ENCODE data around the gene DACT2. TPM values are rescaled to one million over a fixed set of nuclear protein-coding genes. Genes with fewer than 3 reads are reported as not detected.

DACT2 gene
- total RNA-seq, 1 experiment from 2014 or later = 21.1 TPM

- H3K36me3 ChIP-seq (ENCODE audit: control insufficient read depth, insufficient read depth, low read length) = no peaks in the 10 kb centered on the region
- no peak for TF ChIP-seq CTCF (IDR thresholded peaks at IDR 0.05; ENCODE audit: insufficient read depth in 1 of 2, low read depth in 1 of 2, low read length in 1 of 2, severe bottlenecking in 1 of 2, unreplicated experiment in 1 of 2)
- no peaks in the 10 kb centered on the region for H3K27me3 ChIP-seq (replicated peaks; ENCODE audit: control insufficient read depth, insufficient read depth, low read length)
- H3K36me3 Mint-ChIP-seq (ENCODE audit: insufficient read depth, unreplicated experiment) = peaks cover 13% of the 10 kb centered on the region
- H3K27me3 Mint-ChIP-seq (ENCODE audit: insufficient read depth, unreplicated experiment) = no peaks in the 10 kb centered on the region
- H3K4me1 ChIP-seq = peaks cover 49% of the 10 kb centered on the region
- ChIA-PET CTCF (no interaction called here), POLR2A (no interaction called here)
- no peak for DNase-seq
- peaks cover 11% of the 10 kb centered on the region for H3K9me3 Mint-ChIP-seq (ENCODE audit: unreplicated experiment)
- BruUV-seq (replicated peaks) = no TSS peak
- H3K4me3 ChIP-seq (ENCODE audit: low read depth, low read length) = no peak overlapping the region
- 0 out of 2 replicates have a peak, but pooled peaks cover 7% of the 10 kb centered on the region for H3K9me3 ChIP-seq
- H3K27ac Mint-ChIP-seq (ENCODE audit: unreplicated experiment) = peak overlapping the region; percentile 87
- peaks cover 18% of the 10 kb centered on the region for H3K4me1 Mint-ChIP-seq (ENCODE audit: low read depth, unreplicated experiment)
- peak overlapping the region; percentile 20 for H3K4me3 Mint-ChIP-seq (ENCODE audit: unreplicated experiment)
- intact Hi-C loops (cut with micrococcal nuclease; ENCODE audit: unreplicated experiment) = loop anchor here (5.0 kb wide), 1 partner anchor 58 kb away; no protein-coding TSS in a partner anchor
Observed at GRCh38 chr6:168260420-168260987, 59.1 kb downstream of the DACT2 start.

- H3K4me1 ChIP-seq = peaks cover 34% of the 10 kb centered on the region
- Mint-ChIP-seq H3K36me3 (ENCODE audit: insufficient read depth, unreplicated experiment) (peaks cover 7% of the 10 kb centered on the region), H3K4me1 (ENCODE audit: low read depth, unreplicated experiment) (peaks cover 12% of the 10 kb centered on the region), H3K27me3 (ENCODE audit: insufficient read depth, unreplicated experiment) (no peaks in the 10 kb centered on the region), H3K9me3 (ENCODE audit: unreplicated experiment) (peaks cover 11% of the 10 kb centered on the region), H3K27ac (ENCODE audit: unreplicated experiment) (no peak overlapping the region), H3K4me3 (ENCODE audit: unreplicated experiment) (no peak overlapping the region)
- BruUV-seq (replicated peaks) = no TSS peak
- no peak for TF ChIP-seq CTCF (IDR thresholded peaks at IDR 0.05; ENCODE audit: insufficient read depth in 1 of 2, low read depth in 1 of 2, low read length in 1 of 2, severe bottlenecking in 1 of 2, unreplicated experiment in 1 of 2)
- H3K36me3 ChIP-seq (ENCODE audit: control insufficient read depth, insufficient read depth, low read length) = no peaks in the 10 kb centered on the region
- 0 out of 2 replicates have a peak, but pooled peaks cover 7% of the 10 kb centered on the region for H3K9me3 ChIP-seq
- no peaks in the 10 kb centered on the region for H3K27me3 ChIP-seq (replicated peaks; ENCODE audit: control insufficient read depth, insufficient read depth, low read length)
- no peak overlapping the region for H3K4me3 ChIP-seq (ENCODE audit: low read depth, low read length)
- CTCF ChIA-PET = no interaction called here
- intact Hi-C loops (cut with micrococcal nuclease; ENCODE audit: unreplicated experiment) = no loop called here
- POLR2A ChIA-PET = no interaction called here
- DNase-seq = no peak
Observed at GRCh38 chr6:168258795-168259194, 60.8 kb downstream of the DACT2 start.

GRCh38 chr6:168256940-168257339, 62.6 kb downstream of the DACT2 start:
- intact Hi-C loops (cut with micrococcal nuclease; ENCODE audit: unreplicated experiment) = no loop called here
- BruUV-seq (replicated peaks) = no TSS peak
- H3K4me3 ChIP-seq (ENCODE audit: low read depth, low read length) = no peak overlapping the region
- no peaks in the 10 kb centered on the region for H3K27me3 Mint-ChIP-seq (ENCODE audit: insufficient read depth, unreplicated experiment)
- ChIA-PET CTCF (no interaction called here), POLR2A (no interaction called here)
- peaks cover 9% of the 10 kb centered on the region for H3K4me1 Mint-ChIP-seq (ENCODE audit: low read depth, unreplicated experiment)
- H3K27ac Mint-ChIP-seq (ENCODE audit: unreplicated experiment) = no peak overlapping the region
- H3K9me3 Mint-ChIP-seq (ENCODE audit: unreplicated experiment) = peaks cover 11% of the 10 kb centered on the region
- H3K4me1 ChIP-seq = peaks cover 17% of the 10 kb centered on the region
- 0 out of 2 replicates have a peak, but pooled peaks cover 7% of the 10 kb centered on the region for H3K9me3 ChIP-seq
- DNase-seq = no peak
- no peak overlapping the region for H3K4me3 Mint-ChIP-seq (ENCODE audit: unreplicated experiment)
- TF ChIP-seq CTCF (IDR thresholded peaks at IDR 0.05; ENCODE audit: insufficient read depth in 1 of 2, low read depth in 1 of 2, low read length in 1 of 2, severe bottlenecking in 1 of 2, unreplicated experiment in 1 of 2) = no peak
- no peaks in the 10 kb centered on the region for H3K27me3 ChIP-seq (replicated peaks; ENCODE audit: control insufficient read depth, insufficient read depth, low read length)
- peaks cover 2% of the 10 kb centered on the region for H3K36me3 Mint-ChIP-seq (ENCODE audit: insufficient read depth, unreplicated experiment)
- no peaks in the 10 kb centered on the region for H3K36me3 ChIP-seq (ENCODE audit: control insufficient read depth, insufficient read depth, low read length)

Other genes with a start within 250 kb of the DACT2 start
- 0.07 and 0.14 TPM in 2 replicates for gene FRMD1, start 240.6 kb downstream of the DACT2 start, total RNA-seq (2022)
- 2.8 and 4.5 TPM in 2 replicates for gene SMOC2, start 121.4 kb upstream of the DACT2 start, total RNA-seq (2022)

Measured in Caco-2 (cell line).